Airway epithelial cell (primary cell): Measurements from ENCODE around the gene GIMAP7. TPM values are rescaled to one million over a fixed set of nuclear protein-coding genes. Genes with fewer than 3 reads are reported as not detected.

Source experiments
- total RNA-seq: library from RNA; depleted of rRNA; stranded (reverse); fragments of >200 nt; gene quantifications from 2 replicates; pipeline ENCODE4 v1.2.3, GENCODE V29; 2015

Gene GIMAP7
- not detected in 2 replicates for total RNA-seq

GRCh38 chr7:150514748-150515222 lies at the start of gene GIMAP7:
TSS of gene GIMAP7 (plus strand) at chr7:150514872. CDS start at chr7:150519975, 5,103 bp downstream.

GRCh38 chr7:150567169-150567568 lies 52.5 kb downstream of the GIMAP7 start, which contains the start of gene GIMAP4:
TSS of gene GIMAP4 (plus strand) at chr7:150567390. CDS start at chr7:150569902, 2,512 bp downstream.

Other genes with a start within 250 kb of the GIMAP7 start
- 11.0 and 11.1 TPM in 2 replicates for gene LRRC61, start 191.5 kb upstream of the GIMAP7 start, total RNA-seq
- gene ACTR3C, start 191.3 kb upstream of the GIMAP7 start, total RNA-seq: 0.88 and 1.8 TPM in 2 replicates
- not detected in 2 replicates for gene RARRES2, start 173.2 kb upstream of the GIMAP7 start, total RNA-seq
- 65.3 and 70.5 TPM in 2 replicates for gene REPIN1, start 146.1 kb upstream of the GIMAP7 start, total RNA-seq
- 3.4 and 5.1 TPM in 2 replicates for gene ZNF775, start 135.5 kb upstream of the GIMAP7 start, total RNA-seq
- gene GIMAP8, start 64.2 kb upstream of the GIMAP7 start, total RNA-seq: 0.07 TPM in 1 of 2 replicates, not detected in the other
- gene GIMAP4, start 52.5 kb downstream of the GIMAP7 start, total RNA-seq: not detected in 2 replicates
- gene GIMAP6, start 117.5 kb downstream of the GIMAP7 start, total RNA-seq: not detected in 2 replicates
- gene GIMAP2, start 170.8 kb downstream of the GIMAP7 start, total RNA-seq: not detected in 2 replicates
- gene GIMAP1, start 201.7 kb downstream of the GIMAP7 start, total RNA-seq: not detected in 2 replicates
- gene GIMAP5, start 222.5 kb downstream of the GIMAP7 start, total RNA-seq: not detected in 2 replicates